ENCODE results near the gene CYSLTR2.

The CYSLTR2 gene

DNA sequence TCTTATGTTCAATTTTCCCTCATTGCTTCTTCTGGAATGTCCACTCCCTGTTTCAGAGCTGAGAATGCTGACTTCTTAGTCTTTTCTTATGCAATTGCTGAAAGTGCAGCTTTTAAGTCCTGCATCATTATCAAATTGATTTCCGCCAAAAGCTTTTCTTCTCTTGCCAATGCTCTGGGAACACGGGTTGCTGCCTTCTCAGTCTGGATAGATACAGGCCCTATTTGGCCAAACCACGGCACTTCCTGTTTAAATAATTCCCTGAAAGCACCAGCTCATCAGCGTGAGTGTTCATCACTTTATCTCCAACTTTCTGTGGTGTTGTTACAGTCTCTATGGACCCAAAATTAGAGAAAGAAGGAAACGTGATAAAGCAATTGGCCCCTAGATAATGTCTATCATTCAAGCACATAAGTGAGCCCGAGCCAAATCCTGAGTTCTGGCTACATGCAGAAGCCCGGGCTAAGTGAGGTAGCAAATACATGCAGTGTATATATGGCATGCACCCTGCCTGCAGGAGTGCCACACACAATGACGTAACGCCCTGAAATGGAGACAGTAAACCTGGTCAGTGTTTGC is 85.7 kb downstream of the CYSLTR2 start:
- no peak for DNase-seq (ENCODE audit: low read depth)
- TF ChIP-seq, protein P1, sequence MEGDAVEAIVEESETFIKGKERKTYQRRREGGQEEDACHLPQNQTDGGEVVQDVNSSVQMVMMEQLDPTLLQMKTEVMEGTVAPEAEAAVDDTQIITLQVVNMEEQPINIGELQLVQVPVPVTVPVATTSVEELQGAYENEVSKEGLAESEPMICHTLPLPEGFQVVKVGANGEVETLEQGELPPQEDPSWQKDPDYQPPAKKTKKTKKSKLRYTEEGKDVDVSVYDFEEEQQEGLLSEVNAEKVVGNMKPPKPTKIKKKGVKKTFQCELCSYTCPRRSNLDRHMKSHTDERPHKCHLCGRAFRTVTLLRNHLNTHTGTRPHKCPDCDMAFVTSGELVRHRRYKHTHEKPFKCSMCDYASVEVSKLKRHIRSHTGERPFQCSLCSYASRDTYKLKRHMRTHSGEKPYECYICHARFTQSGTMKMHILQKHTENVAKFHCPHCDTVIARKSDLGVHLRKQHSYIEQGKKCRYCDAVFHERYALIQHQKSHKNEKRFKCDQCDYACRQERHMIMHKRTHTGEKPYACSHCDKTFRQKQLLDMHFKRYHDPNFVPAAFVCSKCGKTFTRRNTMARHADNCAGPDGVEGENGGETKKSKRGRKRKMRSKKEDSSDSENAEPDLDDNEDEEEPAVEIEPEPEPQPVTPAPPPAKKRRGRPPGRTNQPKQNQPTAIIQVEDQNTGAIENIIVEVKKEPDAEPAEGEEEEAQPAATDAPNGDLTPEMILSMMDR (IDR thresholded peaks at IDR 0.05; ENCODE audit: low read depth, low read length, missing control alignments) = no peak
- H3K4me3 ChIP-seq (ENCODE audit: low read depth, low read length) = no peak overlapping the region

DNA sequence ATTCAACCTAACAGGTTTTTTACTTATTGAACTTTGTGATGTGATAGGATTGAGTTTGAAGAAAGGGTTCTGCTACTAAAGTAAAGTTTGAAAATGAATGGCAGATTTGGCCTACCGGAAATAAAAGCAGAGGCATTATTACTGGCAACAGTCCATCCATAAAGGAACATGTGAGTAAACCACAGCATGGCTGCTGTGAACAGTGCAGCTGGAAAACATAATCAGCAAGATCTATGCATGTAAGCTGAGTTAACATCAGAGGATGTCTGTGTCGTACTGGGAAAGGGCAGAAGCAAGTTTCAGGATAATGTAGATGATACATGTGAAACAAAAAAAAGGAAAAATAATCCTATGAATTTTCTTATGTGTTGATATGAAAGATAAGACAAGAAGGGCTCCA is 87.6 kb downstream of the CYSLTR2 start:
- DNase-seq (ENCODE audit: low read depth) = no peak
- no peak overlapping the region for H3K4me3 ChIP-seq (ENCODE audit: low read depth, low read length)
- TF ChIP-seq, protein P1 (IDR thresholded peaks at IDR 0.05; ENCODE audit: low read depth, low read length, missing control alignments) = no peak

DNA sequence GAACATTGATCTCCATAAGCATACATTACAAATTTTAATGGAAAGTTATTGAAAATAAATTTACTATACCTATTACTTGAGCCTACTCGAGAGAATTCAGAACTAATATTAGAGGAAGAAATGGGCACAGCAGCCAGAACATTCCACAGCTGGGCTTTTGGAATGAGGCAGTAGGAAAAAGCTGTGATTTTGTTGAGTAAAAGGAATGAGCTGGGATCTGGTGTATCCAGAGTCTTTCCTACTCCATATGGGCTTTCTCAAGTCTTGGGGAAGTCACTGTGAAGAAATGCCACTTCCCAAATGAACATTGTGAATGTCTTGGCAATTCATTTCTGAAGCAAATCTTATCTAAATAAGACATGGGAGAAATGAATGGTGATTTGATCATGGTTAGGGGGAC is 93.1 kb downstream of the CYSLTR2 start:
- no peak overlapping the region for H3K4me3 ChIP-seq (ENCODE audit: low read depth, low read length)
- DNase-seq (ENCODE audit: low read depth) = no peak
- TF ChIP-seq, protein P1 (IDR thresholded peaks at IDR 0.05; ENCODE audit: low read depth, low read length, missing control alignments) = no peak

DNA sequence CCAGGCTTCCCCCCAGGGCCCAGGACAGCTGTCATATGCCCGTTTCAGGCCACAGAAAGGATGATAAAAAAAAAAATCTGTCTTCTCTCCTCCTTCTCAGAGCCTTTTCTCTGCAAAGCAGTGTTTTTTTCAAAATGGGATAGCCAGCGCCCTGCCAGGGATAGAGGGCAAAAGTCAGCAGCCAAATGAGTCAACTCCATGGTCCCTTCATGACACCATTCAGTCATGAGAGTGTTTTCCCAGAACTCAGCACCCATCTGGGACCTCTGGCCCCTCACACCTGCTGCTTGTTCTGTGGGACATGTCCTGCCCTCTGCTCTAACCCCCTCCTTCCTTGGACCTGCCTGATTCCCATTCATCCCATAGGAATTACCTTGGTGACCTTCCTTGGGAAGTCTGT is 95.0 kb downstream of the CYSLTR2 start:
- no peak for DNase-seq (ENCODE audit: low read depth)
- TF ChIP-seq, protein P1 (IDR thresholded peaks at IDR 0.05; ENCODE audit: low read depth, low read length, missing control alignments) = no peak
- no peak overlapping the region for H3K4me3 ChIP-seq (ENCODE audit: low read depth, low read length)

DNA sequence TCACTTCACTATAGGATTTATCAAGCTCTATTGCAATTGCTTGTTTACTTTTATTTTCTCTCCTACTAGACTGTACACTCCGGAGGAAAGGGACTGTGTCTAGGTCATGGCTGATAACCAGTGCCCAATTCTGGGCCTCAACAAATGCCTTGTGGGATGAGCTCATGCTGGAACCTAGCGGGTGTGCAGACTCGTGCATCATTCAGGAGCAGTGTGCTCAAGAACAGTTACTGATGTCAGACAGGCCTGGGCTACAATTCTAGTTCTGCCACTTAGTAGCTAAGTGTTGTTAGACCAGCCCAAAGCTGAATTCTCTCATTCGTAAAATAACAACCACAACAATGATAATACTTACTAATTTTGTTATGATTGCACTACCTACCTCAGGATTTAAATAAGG is 95.4 kb downstream of the CYSLTR2 start:
- TF ChIP-seq, protein P1 (IDR thresholded peaks at IDR 0.05; ENCODE audit: low read depth, low read length, missing control alignments) = no peak
- no peak for DNase-seq (ENCODE audit: low read depth)

DNA sequence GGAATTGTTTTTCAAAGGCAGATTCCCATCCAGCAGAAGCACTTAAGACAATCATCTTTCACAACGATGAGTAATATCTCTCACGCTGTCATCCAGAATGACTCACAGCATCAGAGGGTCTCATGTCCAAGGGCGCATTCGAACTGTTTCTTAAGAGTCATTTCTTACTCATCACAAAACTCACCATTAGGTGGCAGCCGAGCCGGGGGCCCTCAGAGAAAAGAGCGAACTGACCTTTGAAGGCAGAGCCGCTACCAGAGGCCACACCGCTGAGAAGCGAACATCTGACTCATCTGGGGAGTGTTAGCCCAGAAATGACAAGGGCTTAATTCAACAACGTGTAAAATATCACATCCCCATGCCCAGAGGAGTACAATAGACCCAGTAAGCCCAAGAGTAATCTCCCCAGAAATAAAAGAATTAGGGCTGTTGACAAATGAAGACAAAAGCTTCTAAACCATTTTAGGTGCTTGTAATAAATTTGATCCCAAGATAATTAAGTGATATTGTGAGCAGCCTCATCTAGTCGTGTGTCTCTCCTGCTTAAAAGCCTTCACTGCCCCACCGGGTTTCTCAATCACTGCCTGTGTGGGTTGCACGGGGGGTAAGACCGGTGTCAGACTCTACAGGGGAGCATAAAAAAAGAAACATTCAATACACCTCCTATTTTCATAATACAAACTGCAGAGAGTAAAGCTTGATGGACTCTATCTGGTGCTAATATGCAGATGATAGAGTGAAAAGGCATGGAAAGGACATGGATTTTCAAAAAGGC is 96.2 kb downstream of the CYSLTR2 start:
- peak; percentile 49 for DNase-seq (ENCODE audit: low read depth)
- TF ChIP-seq, protein P1 (IDR thresholded peaks at IDR 0.05; ENCODE audit: low read depth, low read length, missing control alignments) = peak; percentile 69

More for the DNA sequence above, 95.4 kb downstream of the CYSLTR2 start:
- H3K4me3 ChIP-seq (ENCODE audit: low read depth, low read length) = no peak overlapping the region

More for the DNA sequence above, 96.2 kb downstream of the CYSLTR2 start:
- no peak overlapping the region for H3K4me3 ChIP-seq (ENCODE audit: low read depth, low read length)
